Measurements from ENCODE around the gene PPP1R12C. TPM values are rescaled to one million over a fixed set of nuclear protein-coding genes. Genes with fewer than 3 reads are reported as not detected.

The PPP1R12C gene
- total RNA-seq, 1 donor from 2014 or later, result 120 TPM

- DNase-seq (peak; percentile 95), ATAC-seq (peak; percentile 96)
- intact Hi-C loops (cut with DNase I), result no loop called here
- TF ChIP-seq, protein P1, sequence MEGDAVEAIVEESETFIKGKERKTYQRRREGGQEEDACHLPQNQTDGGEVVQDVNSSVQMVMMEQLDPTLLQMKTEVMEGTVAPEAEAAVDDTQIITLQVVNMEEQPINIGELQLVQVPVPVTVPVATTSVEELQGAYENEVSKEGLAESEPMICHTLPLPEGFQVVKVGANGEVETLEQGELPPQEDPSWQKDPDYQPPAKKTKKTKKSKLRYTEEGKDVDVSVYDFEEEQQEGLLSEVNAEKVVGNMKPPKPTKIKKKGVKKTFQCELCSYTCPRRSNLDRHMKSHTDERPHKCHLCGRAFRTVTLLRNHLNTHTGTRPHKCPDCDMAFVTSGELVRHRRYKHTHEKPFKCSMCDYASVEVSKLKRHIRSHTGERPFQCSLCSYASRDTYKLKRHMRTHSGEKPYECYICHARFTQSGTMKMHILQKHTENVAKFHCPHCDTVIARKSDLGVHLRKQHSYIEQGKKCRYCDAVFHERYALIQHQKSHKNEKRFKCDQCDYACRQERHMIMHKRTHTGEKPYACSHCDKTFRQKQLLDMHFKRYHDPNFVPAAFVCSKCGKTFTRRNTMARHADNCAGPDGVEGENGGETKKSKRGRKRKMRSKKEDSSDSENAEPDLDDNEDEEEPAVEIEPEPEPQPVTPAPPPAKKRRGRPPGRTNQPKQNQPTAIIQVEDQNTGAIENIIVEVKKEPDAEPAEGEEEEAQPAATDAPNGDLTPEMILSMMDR (IDR thresholded peaks at IDR 0.05), result peak; percentile 79
- Histone ChIP-seq H3K9me3 (no peaks in the 10 kb centered on the region), H3K36me3 (no peaks in the 10 kb centered on the region), H3K4me3 (no peak overlapping the region), H3K27ac (no peak overlapping the region), H3K27me3 (peaks cover 66% of the 10 kb centered on the region), H3K4me1 (no peaks in the 10 kb centered on the region)
These were observed 42.9 kb upstream of the PPP1R12C start for GRCh38 chr19:55160128-55160985.

GRCh38 chr19:55158848-55159749 is 41.7 kb upstream of the PPP1R12C start:
- peaks cover 57% of the 10 kb centered on the region for H3K27me3 ChIP-seq
- H3K27ac ChIP-seq, result no peak overlapping the region
- H3K9me3 ChIP-seq, result no peaks in the 10 kb centered on the region
- H3K4me1 ChIP-seq, result no peaks in the 10 kb centered on the region
- no peak overlapping the region for H3K4me3 ChIP-seq
- TF ChIP-seq, protein P1 (IDR thresholded peaks at IDR 0.05), result no peak
- no peak for ATAC-seq
- no peaks in the 10 kb centered on the region for H3K36me3 ChIP-seq
- DNase-seq, result no peak
- intact Hi-C loops (cut with DNase I), result no loop called here

GRCh38 chr19:55158423-55158822 is 41.0 kb upstream of the PPP1R12C start:
- no peaks in the 10 kb centered on the region for H3K36me3 ChIP-seq
- H3K27ac ChIP-seq, result no peak overlapping the region
- TF ChIP-seq, protein P1 (IDR thresholded peaks at IDR 0.05), result no peak
- peaks cover 51% of the 10 kb centered on the region for H3K27me3 ChIP-seq
- no peak overlapping the region for H3K4me3 ChIP-seq
- ATAC-seq (no peak), DNase-seq (no peak)
- intact Hi-C loops (cut with DNase I), result no loop called here
- no peaks in the 10 kb centered on the region for H3K4me1 ChIP-seq
- no peaks in the 10 kb centered on the region for H3K9me3 ChIP-seq

GRCh38 chr19:55157064-55157908 is 39.8 kb upstream of the PPP1R12C start, which contains the start of gene TNNI3:
TSS of gene TNNI3 (minus strand) at chr19:55157732. CDS start at chr19:55157589, 143 bp downstream.
- H3K4me3 ChIP-seq, result no peak within 1 kb of the TSS
- H3K27me3 ChIP-seq, result peaks cover 40% of the 10 kb centered on the region

More at GRCh38 chr19:55157064-55157908, 39.8 kb upstream of the PPP1R12C start, which contains the start of gene TNNI3:
- intact Hi-C loops (cut with DNase I), result no loop called here
- H3K9me3 ChIP-seq, result no peaks in the 10 kb centered on the region
- no peaks in the 10 kb centered on the region for H3K4me1 ChIP-seq
- no peaks in the 10 kb centered on the region for H3K36me3 ChIP-seq
- no peak for DNase-seq
- TF ChIP-seq, protein P1 (IDR thresholded peaks at IDR 0.05), result no peak
- no peak for ATAC-seq
- no peak within 1 kb of the TSS for H3K27ac ChIP-seq

All from upper lobe of right lung (tissue), 1 donor.